Kidney glomerular epithelial cell (primary cell): ENCODE results near the gene ZFR.
"Not testable (repeated sequence)": the region's sequence is repeated elsewhere in the genome, so short reads cannot be mapped to it uniquely, and the experiment has no call there.

ENCODE experiments used
- DNase-seq: peaks from one replicate; lab custom pipeline; 2025; lab: John Stamatoyannopoulos, UW

ZFR gene

DNA sequence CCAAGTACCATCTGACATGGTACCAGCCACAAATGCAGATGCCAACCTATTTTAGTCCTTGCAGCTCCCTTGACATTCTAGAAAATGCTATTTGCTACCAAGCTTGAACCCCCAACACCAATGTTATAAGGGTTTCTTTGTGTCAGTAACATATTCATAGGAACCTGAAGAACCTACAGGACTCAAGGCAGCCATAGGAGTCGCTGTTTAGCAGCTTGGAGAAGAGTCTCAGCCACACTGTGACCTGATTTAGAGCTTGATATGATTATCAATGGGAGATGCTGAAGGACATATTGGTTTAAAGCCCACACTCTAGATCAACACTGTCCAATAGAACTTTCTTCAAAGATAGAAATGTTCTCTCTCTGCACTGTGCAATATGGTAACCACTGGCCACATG lies 6.4 kb upstream of the ZFR start:
- DNase-seq = no peak

DNA sequence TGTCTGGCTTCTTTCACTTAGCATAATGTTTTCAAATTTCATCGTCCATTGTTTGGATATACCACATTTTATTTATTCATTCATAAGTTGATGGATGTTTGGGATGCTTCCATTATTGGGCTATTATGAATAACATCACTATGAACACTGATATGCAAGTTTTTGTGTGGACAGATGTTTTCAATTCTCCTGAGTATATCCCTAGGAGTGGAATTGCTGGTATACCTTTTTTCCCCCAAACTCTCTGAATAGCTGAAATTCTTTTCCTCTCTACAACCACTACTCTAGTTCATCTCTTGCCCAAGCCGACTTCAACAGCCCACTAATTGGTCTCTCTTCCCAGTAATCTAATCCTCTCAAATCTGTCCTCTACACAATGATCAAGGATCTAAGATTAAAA lies 4.7 kb upstream of the ZFR start:
- no peak for DNase-seq

DNA sequence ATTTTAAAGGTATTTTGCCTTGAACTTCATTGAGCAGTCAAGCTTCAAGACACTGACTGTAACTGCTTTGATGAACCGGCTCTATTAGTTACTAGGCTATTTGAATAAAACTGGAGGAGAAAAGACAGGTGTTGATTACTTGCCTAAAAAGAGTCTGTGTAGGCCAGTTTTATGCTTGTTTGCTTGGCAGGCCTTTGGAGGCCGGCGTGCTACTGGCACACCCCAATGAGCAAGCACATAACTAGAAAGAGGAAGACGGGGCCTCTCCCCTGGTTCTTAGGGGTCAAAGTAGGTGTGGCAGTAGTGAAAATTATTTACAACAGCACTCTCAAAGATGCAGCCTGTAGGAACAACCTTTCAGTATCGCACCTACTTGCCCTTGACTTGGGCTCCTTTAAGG lies 2.1 kb upstream of the ZFR start:
- no peak for DNase-seq

DNA sequence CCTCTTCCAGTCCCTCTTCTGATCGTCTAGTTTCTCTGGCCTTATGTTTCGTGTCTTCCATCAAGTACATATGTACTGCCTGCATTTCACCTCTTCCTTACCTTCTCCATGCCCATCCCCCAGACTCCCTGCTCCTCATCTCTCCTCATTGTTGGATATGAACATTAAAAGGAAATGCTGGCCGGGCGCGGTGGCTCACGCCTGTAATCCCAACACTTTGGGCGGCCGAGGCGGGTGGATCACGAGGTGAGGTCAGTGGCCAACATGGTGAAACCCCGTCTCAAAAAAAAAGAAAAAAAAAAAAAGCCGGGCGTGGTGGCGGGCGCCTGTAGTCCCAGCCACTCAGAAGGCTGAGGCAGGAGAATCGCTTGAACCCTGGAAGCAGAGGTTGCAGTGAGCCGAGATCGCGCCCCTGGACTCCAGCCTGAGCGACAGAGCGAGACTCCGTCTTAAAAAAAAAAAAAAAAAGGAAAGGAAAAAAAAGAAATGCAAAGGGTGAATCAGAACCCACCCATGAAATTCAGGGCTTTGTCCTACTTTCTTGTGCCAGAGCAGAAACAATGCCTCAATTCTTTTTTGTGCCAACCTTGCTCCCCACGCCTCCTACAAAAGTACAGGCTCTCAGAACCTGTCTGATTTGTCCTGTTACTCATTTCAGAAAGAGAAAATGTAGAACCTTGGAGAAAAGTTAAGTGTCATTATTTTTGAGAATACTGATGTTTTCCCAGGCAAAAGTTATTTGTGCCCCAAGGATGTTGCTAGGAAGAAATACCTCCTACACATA lies 1.5 kb upstream of the ZFR start:
- DNase-seq = no peak

DNA sequence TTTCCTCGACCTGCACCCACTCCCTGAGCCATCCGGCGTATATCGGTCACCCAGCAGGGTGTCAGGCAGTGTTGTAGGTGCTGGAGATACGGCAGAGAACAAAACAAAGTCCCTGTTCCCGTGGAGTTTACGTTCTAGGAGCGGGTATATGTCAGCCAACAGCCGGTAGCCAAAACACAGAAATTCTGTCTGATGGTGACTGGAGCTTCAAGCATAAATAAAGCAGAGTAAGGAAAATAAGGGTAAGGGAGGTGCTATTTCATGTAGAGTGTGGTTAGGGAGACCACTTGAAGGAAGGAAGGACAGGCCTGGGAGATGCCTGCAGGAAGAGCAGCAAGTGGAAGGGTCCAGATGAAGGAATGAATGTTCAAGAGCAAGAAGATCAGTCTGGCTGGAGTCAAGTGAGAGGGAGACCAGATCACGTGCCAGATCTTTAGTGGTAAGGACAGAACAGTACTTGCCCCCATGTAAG lies 783 bp upstream of the ZFR start:
- no peak for DNase-seq

DNA sequence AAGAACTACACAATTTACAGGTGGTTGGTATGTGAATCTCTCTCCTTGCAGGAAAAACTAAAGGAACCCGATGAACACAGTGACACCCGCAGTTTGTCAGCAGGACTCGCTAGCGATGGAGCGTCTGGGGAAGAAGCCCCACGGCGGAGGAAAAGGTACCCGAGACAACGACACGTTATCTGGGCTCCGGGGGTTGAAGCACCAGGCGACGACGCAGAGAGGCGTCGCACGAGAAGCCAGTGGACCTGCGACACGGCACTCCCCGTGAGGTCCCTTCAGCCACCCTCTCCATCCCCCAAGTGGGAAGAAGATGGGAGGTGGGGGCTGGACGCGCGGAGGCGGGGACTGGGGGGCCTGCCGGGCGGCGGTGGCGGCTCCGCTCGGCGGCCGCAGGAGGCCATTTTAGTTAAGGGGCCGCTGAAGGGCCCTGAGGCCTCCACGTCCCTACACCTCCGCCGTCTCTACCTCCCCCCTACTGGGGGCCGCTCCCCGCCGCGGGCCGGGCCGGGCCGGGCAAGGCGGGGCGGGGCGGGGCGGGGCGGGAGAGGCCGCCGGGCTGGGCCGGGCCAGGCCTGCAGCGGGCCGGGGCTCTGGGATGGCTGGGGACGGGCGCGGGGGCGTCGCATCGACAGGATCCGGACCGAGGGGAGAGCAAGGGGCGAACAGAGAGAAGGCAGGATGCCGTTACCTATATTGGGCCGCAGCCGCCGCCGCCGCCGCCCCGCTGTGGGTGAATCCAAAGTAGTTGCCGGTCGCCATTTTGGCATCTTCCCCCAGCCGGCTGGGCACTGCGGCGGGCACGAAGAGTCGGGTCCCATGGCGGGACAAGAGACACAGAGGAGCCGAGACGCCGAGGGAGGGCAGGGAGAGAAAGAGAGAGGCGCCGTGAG lies 754 bp downstream of the ZFR start:
- peak; percentile 45 for DNase-seq

DNA sequence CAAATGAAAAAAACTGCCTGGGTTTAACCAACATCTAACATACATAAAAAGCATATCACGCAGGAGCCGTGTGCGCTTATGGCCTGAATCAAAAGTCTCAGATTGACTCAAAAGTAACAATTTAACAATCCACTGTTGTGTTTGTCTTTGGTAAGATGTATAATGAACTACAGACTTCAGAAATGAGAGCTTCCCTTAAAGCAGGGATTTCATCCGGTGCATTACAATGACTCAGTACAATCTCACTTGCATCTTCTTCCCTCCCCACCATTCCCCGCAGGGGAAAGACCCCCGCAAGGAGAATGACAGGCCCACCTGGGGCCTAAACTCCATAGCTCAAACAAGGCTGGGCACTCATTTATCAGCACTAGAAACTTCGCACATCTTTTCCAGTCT lies 1.4 kb downstream of the ZFR start:
- peak; percentile 51 for DNase-seq

DNA sequence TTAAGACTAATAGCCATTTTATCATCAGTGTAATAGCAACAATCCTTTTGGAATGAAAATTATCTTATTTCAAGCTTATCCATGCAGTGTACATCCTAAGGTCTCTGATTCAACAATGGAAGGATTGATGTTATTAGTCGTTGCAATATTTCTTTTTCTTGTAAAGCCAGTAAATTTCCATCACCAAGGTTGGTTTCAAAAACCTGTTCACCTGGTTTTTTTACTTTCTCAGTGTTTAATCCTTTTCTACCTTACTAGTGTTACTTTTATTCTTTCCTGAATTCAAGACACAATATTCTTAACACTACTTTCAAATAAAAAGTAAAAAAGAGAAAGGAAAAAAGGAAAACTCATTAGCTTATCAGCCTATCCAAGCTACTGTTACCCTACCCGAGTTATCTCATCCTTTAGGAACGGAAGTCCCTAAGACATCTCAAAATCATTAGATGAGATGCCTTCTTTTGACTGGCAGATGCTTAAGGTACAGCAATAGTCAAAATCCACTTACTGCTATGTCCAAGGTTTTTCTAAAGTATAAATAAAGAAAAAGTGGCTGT lies 5.4 kb downstream of the ZFR start:
- DNase-seq = no peak

DNA sequence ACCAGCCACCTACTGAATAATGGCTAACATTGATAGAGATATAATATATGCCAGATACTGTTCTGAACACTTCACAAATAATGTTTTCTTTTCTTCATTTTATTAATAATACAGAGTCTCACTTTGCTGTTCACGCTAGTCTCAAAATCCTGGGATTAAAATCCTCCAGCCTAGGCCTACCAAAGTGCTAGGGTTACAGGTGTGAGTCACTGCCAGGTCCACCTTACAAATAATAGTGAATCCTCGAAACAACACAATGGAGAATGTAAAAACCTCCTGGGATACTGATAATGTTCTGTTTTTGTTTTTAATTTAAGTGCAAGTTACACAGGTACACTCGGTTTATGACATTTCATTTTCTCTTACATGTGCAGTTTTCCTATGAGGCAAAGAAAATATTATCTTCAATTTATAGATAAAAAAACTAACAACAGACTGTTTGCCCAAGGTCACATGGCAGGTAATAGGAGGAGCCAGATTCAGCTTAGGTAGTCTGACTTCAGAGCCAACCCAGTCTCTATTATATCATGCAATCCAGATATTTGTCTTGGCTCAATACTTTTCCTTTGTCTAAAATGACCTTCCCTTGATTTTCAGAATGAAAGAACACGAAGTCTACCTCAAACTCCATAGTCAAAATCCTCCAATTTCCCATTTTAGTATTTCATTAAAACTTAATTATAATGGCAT lies 7.8 kb downstream of the ZFR start:
- no peak for DNase-seq

DNA sequence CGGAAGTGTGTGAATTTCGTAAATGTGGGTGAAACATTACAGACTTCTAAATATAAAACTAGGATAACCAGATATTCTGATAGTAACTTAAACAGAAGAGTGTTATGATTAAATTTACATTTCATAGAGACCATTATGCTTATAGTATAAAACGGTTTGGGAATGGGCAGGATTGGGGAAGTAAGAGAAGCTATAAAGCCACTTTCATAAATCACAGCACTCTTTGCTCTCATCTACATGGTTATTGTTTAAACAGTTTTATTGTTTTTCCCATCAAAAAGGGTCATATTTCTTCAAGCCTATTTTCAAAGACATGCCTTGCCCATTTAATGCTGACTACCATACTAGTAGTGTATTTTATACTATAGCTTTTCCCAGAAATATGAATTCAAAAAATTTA lies 9.2 kb downstream of the ZFR start:
- no peak for DNase-seq

DNA sequence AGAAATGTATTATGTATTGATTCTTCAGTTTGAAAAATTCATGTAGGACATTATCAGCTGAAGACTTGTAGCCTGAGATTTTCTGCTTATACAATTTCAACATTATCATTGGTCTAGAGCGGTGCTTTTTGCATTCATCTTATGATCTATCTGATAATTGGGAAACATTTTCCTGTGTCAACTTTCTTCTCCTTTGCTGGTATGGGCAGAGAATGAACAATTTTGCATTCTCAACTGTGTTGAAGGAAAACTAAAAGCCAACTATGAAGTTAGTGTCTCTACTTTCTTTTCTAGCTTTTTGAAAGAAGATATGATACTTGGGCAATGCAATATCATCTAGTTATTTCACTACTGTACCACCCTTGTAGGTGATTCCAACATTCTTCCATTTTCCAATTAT lies 10.3 kb downstream of the ZFR start:
- DNase-seq = no peak

DNA sequence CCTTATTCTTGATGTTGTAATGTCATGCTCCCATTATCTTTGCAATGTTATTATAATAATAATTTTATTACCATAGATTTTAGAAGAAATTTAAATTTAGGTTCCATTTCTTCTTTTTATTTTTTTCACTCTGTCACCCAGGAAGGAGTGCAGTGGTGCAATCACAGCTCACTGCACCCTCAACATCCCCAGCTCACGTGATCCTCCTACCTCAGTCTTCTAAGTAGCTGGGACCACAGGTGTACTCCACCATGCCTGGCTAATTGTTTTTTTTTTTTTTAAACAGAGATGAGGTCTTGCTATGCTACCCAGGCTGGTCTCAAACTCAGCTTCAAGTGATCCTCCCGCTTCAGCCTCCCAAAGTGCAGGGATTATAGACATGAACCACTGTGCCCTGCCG lies 11.9 kb downstream of the ZFR start:
- DNase-seq = no peak

DNA sequence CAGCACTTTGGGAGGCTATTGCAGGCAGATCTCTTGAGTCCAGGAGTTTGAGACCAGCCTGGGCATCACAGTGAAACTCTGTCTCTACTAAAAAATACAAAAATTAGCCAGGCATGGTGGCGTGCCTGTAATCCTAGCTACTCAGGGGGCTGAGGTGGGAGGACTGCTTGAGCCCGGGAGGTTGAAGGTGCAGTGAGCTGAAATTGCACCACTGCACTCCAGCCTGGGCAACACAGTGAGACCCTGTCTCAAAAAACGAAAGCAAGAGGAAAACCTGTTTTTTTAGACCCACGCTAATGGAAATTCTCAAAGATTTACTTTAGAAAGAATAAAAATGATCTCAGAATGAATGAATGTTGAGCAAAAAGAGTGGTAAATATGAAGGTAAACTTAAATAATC lies 13.7 kb downstream of the ZFR start:
- not testable (repeated sequence) for DNase-seq

DNA sequence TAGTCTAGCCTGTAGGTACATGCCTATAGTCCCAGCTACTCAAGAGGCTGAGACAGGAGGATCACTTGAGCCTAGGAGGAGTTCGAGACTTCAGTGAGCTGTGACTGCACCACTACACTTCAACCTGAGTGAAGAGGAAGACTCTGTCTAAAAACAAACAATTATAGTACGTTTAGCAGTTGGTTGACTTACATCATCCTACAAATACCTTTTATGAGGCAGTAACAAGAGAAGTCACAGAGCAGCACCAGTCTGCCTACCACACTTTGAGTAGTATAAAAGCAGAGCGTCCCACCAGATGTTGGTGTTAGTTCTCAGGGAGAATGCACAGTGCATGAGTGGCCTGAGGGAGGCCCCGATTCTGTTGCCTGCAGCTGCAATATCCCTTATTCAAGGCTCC lies 16.1 kb downstream of the ZFR start:
- no peak for DNase-seq

DNA sequence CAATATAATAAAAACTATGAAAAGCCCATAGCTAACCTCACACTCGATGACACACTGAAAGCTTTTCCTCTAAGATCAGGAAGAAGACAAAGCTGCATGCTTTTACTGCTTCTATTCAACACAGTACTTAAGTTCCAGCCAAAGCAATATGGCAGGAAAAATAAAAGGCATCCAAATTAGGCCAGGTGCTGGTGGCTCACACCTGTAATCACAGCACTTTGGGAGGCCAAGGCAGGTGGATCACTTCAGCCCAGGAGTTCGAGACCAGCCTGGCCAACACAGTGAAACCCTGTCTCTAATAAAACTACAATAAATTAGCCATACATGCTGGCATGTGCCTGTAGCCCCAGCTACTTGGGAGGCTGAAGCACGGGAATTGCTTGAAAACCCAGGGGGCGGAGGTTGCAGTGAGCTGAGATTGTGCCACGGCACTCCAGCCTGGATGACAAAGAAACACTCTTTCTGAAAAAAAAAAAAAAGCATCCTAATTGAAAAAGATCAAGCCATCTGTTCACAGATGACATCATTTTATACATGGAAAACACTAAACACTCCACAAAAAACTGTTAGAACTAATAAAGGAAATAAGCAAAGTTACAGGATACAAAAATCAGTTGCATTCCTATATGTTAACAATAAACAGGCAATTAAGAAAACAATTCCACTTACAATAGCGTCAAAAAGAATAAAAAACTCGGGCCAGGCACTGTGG lies 17.9 kb downstream of the ZFR start:
- no peak for DNase-seq

DNA sequence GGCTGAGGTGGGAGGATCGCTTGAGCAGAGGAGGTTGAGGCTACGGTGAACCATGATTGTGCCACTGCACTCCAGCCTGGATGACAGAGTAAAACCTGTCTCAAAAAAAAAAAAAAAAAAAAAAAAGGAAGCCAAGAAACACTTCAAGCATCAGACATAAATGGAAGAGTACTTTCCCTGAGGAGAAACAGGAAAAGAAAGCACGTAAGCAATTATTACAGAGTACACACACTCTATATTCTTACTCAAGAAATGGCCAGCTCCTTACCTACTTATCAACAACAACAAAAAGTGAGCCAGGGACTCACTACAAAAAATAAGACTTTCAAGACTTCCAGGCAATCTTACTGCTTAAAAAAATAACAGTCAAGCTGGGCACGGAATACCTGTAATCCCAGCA lies 21.8 kb downstream of the ZFR start:
- DNase-seq = no peak

DNA sequence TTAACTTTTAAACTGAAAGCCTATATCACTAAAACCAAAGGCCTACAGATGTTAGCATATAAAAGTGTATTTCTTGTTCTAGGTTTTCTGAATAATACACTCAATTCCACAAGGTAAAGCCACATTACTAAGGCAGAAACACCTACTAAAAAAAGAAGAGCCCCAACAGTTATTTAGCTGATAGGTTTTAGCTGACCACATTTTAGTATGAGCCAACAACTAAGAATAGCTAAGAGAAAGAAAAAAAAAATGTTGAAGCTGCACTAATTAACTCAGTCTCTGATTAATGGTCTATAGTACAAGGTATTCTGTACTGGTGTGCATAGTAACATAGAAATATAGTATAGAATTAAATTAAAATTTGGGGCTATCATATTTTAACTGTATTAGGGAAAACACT lies 23.5 kb downstream of the ZFR start:
- DNase-seq = no peak

DNA sequence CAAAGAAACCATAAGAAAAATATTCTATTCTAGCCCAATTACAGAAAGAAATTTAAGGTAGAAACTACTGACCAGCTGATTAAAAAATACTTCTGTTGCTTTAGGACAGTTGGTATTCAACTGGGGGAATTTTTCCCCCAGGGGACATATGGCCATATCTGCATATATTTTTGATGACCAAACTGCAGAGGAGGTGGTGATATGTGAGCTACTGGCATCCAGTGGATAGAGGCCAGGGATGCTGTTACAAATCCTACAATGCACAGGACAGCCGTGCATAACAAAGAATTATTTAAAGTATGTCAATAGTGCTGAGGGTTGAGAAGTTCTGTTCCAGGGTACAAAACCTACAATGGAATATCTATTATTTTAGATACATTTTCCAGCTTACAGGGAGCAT lies 24.0 kb downstream of the ZFR start:
- no peak for DNase-seq

DNA sequence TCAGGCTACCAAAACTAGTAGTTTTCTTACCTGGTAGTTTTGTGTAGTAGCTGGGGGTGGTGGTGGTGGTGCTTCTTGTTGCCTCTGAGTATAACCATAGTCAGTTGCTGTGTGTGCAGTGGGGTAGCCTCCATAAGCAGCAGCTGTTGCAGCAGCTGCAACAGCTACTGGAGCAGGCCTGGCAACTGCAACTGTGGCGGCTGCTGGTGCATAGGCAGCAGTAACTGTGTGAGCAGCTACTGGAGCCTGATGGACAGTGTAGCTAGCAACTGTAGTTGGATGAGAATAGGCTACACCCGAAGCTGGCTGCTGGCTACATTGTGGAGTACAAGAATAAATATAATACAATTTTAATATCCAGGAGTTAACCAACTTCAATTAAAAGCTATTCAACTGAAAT lies 24.7 kb downstream of the ZFR start:
- DNase-seq = no peak

DNA sequence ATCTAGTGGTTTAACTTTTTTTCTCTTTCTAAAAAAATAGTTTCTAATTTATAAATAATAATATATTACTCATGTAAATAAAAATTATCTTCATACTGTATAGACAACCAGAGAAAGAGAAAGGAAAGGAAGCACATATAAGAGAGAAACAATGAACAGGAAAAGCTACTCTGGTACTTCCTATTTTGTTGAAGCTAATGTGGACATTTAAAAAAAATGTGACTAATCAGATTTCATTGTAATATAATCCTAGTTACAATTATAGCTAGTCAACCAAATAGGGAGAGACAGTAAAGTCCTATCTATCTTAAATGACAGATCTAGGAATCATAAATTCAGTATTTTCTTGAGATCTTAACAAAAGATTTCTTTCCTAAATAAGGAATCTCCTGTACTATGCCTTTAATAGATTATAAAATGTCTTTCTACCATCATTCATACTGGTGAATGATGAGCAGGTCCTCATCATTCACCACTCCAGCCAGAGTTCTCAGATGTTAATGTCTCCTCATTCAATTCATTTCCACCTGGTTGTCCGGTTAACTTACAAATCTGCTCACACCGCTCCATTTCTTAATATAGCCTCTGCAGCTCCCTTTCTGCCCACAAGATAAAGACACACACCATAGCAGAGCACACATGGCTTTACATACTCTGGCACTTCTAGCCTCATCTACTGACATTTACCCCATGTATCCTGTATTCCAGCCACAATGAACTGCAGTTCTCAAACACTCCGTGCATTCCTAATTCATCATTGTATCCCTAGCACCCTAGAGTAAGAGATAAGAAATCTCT lies 30.9 kb downstream of the ZFR start:
- no peak for DNase-seq

DNA sequence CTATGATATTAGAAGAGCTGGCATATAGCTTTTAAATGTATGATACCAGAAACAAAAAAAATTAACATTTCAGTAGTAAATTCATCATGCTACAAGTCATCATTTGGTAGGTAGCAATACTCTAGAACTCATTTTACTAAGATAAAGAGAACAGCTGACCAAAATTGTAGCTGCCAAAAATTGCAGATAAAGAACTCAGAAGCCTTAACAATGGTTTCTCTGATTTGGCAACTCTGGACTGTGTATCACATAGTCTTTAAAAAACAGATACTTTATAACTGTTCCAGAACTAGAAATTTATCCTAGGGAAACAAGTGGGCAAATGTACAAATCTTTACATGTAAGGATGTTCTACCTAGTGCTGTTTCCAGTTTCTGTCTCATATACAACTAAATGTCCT lies 33.9 kb downstream of the ZFR start:
- no peak for DNase-seq
